8988T (cell line): ENCODE data around the gene BCAS4.
"Not testable (repeated sequence)": the region's sequence is repeated elsewhere in the genome, so short reads cannot be mapped to it uniquely, and the experiment has no call there.

Experiments
- DNase-seq: peaks from one replicate; pipeline ENCODE4 v3.0.0; 2011

The BCAS4 gene

GRCh38 chr20:50800986-50801746, 6.3 kb downstream of the BCAS4 start:
- DNase-seq, result not testable (repeated sequence)

DNA sequence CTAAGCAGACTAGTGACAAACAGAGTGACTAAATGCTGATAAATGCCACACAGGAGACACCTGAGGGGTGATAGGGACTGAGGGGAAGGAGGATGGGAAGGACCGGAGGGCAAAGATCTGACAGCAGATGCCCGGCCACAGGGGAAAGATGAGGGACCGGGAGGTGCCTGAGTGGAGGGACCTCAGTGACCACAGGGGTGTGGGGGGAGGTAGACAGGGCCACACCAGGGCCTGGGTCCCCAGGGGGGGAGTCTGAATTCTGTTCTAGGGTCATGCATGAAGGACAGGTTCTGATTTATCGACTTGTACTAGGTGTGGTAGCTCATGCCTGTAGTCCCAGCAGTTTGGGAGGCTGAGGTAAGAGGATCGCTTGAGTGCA, 6.9 kb downstream of the BCAS4 start:
- no peak for DNase-seq

GRCh38 chr20:50802289-50802688, 7.4 kb downstream of the BCAS4 start:
- DNase-seq, result no peak

DNA sequence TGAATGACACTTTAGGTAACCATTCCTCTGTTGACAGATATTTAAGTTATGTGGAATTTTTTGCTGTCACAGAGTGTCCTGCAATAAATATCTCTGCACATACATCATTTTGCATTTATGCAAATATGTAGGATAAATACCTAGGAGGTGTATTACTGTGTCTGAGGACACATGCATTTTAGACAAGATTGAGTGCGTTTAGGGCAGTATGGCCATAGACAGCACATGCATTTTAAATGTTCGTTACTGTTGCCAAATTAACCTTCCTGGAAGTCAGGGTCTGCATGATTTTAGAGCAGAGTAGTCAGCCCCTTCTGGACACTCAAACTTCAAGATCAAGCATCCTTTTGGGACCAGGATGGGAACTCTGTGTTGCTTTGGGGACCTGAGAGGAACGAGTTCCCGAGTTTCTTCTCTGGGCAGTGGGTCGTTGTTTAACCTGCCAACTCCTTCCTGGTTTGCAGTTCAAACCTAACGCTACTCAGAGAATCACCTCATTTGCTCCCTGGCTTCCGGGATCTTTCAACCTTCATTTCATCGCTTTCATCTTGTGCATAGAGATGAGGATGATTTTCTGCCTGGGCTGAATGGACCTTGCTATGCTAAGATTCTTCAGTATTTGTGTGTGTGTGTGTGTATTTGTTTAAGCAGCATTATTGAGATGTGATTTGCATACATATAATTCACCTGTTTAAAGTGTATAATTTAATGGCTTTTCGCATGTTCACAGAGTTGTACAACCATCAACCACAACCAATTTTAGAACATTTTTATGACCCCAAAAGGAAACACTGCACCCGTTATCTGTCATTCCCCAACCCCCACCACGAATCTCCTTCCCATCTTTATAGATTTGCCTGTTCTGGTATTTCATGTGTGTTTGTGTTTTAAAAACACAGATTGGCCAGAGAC, 9.8 kb downstream of the BCAS4 start:
- DNase-seq, result no peak

DNA sequence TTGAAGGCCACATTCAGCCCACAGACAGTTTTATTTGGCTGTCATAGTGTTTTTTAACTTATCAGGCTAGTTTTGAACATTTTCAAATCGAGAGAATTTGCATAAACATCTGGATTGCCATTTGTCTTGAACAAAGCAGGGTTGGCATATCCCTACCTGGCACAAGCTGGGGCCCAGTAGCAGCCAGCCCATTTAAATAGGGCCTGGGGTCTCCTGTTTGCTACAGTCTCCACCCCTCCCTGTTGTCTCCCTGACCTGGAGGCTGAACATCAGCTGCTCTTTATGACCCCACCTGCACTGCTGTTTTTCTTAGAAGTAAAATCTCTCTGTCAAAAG, 10.5 kb downstream of the BCAS4 start:
- DNase-seq, result no peak

- no peak for DNase-seq
Measured at GRCh38 chr20:50806126-50806768, 11.4 kb downstream of the BCAS4 start.

DNA sequence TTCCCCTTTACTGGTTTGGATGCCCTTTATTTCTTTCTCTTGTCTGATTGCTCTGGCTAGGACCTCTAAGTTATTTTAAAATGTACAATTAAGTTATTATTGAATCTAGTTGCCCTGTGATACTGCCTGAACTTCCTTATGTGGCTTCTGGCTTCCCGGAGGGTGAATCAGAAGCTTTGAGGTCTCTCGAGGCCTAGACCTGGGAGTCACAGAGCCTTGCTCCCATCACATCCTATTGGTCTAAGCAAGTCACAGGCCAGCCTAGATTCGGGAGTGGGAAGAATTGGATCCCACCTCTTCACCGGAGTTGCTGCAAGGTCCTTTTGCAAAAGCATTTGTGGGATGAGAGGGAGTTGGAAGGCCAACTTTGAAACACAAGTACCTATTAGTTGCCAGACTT, 15.2 kb downstream of the BCAS4 start:
- no peak for DNase-seq

DNA sequence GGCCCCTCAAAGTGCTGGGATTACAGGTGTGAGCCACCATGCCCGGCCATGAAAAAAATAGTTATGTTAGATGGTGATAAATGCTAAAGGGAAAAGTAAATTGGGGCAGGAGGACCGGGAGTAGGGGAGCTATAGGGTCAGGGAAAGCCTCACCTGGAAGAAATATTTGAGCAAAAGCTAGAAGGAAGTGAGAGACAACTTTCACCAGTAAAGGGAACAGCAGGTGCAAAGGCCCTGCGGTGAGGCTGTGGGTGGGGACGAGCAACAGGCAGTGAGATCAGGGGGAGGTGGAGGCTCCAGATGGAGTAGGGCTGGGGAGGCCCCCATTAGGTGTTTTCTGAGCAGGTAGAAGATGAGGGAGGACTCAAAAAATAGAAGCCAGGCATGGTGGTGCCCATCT, 16.0 kb downstream of the BCAS4 start:
- DNase-seq, result no peak

DNA sequence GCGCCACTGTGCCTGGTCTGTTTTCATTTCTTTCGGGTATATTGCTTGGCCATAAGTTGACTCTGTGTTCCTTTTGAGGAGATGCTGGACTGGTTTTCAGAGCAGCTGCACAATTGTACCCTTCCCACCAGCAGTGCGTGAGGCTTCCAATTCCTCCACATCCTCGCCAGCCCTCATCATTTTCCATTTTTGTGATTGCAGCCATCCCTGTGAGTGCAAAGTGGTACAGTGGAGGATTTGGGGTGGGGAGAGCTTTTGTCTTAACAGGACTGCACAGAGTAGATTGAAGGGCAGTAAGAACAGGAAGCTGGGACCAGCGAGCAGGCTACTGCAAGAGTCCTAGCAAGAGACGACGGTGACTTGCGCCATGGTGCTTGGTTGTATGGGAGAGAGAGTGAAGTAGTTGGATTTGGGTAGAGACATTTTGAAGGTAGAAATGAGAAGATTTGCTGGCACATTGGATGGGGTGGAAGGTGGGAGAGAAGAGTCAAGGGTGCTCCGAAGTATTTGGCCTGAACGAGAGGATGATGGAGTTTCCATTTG, 18.3 kb downstream of the BCAS4 start:
- DNase-seq, result no peak

GRCh38 chr20:50813801-50814200, 18.9 kb downstream of the BCAS4 start:
- DNase-seq, result no peak

DNA sequence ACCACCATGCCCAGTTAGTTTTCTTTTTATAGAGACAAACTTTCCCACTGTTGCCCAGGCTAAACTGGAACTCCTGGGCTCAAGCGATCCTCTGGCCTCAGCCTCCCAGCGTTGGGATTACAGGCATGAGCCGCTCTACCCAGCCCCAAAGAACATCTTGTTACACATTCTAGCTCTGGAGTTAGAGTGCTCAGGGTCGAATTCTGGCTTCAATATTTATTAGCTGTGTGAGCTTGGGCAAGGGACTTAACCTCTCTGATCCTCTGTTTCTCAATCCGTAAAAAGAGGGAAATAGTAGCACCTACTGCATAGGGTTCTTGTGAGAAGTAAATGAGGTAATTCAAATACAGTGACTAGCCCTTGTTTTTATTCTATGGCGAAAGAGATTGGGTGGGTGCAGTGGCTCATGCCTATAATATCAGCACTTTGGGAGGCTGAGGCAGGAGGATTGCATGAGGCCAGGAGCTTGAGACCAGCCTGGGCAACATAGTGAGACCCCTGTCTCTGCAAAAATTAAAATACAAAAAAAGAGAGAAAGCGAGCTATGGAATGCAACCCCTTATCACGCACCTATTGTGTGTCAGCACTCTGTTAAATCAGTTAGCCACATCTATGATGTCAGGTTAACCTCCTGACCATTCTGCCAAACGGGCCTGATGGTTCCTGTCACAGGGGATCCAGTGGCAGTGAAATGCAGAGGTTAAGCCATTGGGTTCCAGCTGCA, 19.7 kb downstream of the BCAS4 start:
- no peak for DNase-seq

DNA sequence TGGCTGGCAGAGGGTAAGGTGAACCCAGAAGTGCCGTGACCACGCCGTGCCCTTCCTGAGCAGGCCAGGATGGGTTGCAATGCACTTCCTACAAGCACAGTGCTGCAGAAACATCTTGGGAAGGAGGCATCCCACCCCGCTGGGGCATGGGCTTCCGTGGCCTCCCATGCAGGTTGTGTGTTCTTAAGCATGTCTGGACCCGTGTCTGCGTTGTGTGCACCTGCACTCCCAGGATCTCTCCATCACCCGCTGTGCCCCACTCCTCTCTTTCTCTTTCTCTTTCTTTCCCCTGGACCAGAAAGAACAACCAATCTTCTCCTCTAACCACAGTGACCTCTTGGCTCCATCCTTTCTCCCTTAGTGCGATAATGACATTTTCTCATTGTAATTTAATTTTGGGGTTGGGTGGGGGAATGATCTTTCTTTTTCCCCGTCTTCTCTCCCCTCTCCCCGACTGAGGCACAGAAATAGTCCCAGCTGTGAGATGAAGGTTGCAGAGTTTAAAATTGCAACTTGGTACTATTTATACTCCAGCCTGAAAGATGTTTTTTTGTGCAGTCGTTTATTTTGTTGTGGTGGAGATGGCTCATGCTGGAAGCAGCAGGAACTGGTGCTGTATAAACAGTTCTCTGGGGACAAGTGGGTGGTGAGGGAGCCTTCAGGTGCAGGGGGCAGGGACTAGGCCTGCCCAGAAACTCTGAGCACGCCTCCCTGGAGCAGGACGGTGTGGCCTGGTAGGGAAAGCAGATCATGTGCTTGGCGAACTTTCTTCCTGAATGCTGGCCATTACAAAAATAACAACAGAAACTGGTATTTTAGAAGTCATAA, 20.5 kb downstream of the BCAS4 start:
- DNase-seq, result no peak

GRCh38 chr20:50817776-50818172, 22.9 kb downstream of the BCAS4 start:
- DNase-seq, result no peak

DNA sequence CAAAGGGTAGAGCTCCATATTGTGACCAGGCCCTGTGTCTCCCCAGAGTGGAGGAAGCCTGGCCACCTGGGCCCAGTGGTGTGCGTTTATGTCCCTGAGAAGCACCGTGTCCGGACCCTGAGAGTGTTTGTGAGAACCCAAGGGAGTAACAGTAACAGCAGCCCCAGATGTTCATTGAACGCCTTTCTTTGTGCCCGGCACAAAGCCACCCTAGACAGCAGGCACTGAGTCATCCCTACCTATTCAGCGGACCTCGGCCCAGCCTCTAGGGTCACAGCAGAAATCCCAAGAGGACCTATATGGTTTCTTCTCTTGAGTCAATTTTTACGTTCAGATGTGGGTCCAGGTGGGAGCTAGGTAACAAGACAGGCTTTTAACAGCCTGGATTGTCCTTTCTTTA, 24.5 kb downstream of the BCAS4 start:
- no peak for DNase-seq

GRCh38 chr20:50820515-50821256, 25.8 kb downstream of the BCAS4 start:
- DNase-seq, result no peak

DNA sequence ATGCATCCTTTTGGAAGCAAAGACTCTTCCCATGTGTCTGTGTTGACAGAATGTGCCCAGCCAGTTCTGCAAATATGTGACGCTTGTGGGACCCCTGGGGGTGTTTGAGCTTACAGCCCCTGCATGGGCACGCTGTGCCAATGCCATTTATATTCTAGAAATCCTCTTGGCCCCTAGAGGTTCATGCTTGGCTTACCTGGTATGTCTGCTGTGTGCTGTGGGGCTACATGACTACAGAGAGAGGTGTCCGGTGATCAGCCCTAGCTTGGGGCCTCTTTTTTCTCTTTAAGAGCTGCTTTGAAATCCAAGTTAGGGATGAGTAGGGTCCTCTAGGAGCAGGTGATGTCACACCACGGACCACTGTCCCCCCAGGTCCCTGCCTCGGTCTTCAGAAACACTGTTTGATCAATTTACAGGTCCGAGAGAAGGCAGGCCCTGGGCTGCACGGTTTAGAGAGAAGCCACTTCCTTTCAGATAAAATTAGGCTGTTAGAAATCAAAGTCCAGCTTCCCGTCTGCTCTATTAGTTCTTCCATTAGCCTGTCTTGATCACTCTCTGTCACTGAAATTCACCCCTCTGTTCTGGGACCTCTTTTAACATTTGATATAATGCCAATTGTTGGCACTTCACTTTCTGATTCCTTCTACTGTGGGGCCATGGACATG, 26.5 kb downstream of the BCAS4 start:
- no peak for DNase-seq

DNA sequence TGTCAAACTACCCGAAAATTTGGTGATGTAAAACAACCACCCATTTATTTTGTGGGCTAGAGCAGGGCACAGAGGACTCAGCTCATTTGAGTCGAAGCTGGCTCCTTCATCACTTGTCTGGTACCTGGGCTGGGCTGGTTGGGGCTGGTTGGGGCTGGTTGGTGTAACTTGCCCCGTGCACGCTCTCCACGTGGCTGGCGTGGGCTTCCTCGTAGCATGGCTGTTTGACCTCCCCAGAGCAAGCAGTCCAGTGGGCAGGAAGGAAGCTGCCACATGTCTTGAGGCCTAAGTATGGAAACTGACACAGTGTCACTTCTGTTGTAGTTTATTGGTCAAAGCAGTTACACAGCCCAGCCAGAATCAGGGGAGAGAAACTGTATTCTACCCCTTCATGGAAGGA, 27.1 kb downstream of the BCAS4 start:
- DNase-seq, result no peak

DNA sequence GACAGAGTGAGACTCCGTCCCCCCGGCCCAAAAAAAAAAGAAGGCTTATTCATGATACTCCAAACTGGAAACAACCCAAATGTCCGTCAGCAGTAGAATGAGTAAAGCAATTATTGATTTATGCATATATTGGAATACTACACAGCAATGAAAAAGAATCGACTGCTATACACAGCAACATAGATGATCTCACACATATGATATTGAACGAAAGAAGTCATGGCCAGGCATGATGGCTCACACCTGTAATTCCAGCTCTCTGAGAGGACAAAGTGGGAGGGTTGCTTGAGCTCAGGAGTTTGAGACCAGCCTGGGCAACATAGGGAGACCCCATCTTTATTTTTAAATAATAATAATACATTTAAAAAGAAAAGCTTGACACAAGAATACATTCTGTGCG, 28.5 kb downstream of the BCAS4 start:
- no peak for DNase-seq

- no peak for DNase-seq
Measured at GRCh38 chr20:50824137-50824536, 29.3 kb downstream of the BCAS4 start.

DNA sequence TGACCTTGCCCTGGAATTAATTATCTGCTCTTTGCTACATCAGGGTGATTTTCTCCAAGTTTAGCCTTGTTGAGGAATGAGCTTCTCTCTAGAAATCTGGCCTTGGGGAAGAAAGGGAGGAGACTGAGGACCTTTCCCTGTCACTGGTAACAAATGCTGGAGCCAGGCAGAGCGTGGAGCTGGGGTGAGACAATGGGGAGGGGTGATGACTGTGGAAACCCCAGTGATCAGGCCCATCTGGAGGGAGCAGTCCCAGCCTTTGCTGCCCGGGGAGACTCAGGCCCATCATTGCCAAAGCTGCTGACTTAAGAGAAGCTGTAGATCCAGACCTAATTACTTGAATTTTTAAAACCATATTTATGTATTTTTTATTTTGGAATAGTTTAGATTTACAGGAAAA, 31.3 kb downstream of the BCAS4 start:
- no peak for DNase-seq
